NCI-H2171 treated with DMSO at 0.1 percent for 48 hours (cell line): ENCODE results near the gene ZNF396.

Experiments used
- DNase-seq: peaks from one replicate; lab custom pipeline; 2025; lab: John Stamatoyannopoulos, UW

The ZNF396 gene

DNA sequence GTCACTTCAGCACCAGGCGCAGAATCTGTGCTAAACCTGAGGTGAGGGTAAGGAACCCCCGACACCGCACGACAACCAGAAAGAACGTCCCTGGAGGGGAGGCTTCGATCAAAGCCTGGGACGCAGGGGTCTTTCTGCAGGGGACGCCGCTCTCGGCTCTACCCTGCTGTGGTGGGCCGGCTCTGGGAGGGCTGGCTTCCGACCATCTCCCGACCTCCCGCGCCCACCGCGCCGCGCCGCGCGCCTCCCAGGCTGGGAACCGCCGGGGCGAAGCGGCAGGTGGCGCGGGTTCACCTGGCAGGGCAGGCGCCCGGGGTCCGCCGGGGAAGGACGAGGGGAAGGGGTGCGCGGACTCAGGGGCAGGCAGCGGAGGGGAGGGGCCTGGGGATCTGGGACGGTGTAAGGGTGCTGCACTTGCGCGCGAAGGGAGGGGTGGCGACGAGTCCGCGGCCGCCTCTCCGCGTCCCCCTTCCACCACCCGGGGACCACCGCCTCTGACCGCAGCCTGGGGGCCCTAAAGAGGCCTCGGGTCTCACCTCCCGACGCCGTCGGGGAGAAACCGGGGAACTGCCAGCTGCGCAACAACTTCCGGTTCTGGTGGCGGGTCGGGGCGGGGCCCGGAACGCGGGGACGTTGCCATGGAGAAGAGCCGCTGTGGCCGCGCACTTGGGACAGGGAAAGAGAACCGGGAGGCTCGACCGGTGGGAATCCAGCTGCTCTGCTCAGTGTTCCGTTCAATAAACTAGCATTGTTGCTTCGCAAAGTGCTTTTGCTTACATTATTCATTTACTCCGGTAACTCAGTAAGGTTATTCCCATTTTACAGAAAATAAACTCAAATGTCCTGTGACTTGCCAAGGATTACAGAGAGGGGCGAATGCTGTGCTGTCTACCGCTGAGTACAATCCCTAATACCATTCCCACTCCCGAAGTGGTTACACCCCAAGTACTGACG lies at the start of gene ZNF396:
Gene ZNF396, minus strand, starts transcription at position 596 of the 954 bp plus-strand sequence. CDS start 3,045 bp downstream, outside the sequence.
- peak; percentile 48 for DNase-seq

DNA sequence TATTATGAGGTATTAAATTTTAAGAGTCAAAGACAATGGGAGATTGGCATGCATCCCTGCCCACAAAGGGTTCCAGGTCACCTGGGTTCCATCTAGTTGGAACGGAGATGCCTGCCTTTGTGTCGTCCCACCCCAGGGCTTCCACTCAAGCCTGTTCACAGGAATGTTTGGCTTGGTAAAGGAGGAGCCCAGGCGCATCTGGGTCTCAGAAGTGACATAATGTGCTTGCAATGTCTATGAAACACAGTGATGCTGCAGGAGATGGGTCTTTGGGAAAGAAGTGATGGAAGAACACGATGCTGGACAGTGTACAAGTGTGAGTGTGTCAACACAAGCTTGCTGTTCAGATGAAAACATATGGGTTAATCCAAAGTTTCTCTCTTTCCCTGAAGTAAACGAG lies 49.6 kb upstream of the ZNF396 start:
- DNase-seq: no peak

DNA sequence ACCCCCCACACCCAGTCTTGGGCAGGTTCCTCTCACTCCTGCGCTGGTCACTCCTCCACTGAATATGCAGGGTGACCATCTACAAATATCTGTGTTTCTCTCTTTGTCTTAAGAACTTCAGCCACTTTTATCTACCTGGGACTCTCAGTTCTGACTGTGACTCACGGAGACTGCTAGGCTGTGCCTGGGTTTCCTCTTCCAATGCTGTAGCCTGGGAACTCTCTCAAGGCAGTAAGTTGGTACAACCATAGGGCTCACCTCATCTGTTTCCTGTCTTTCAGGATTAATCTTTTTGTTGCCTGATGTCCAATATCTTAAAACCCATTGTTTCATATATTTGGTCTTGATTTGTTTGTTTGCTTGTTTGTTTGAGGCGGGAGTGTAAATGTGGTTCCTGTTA lies 47.2 kb upstream of the ZNF396 start:
- no peak for DNase-seq

DNA sequence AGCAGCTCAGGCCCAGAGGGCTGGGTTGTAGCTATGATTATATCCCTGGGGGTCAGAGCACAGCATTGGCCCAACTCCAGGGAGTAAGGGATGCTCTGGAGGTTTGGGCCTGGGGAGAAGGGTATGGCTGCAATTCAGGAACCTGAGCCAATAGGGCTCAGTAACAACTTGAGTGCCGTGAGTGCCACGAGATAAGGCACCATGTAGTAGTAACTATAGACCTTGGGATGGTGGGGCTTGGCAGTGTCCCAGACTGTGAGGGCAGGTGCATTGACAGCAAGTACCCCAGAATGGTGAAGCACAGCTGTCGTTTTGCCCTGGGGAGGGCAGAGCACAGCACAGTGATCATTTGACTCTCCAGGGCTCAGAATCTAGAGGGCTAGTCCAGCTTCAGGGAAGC lies 45.1 kb upstream of the ZNF396 start:
- peak; percentile 18 for DNase-seq

GRCh38 chr18:35418610-35419009 lies 41.5 kb upstream of the ZNF396 start:
- no peak for DNase-seq

DNA sequence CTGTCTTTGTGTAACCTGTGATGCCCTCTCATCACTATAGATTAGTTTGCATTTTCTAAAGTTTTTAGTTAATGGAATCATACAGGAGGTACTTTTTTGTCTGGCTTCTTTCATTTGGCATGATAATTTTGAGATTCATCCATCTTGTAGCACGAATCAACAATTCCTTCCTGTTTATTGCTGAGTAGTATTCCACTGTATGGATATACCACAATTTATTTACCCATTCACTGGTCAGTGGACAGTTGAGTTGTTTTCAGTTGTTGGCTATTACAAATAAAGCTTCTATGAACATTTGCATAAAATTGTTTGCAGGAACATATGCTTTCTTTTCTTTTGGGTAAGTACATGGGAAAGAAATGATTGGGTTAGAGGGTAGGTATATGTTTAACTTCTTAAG lies 40.1 kb upstream of the ZNF396 start:
- no peak for DNase-seq

- no peak for DNase-seq
Observed at GRCh38 chr18:35415511-35416073, 38.5 kb upstream of the ZNF396 start.

DNA sequence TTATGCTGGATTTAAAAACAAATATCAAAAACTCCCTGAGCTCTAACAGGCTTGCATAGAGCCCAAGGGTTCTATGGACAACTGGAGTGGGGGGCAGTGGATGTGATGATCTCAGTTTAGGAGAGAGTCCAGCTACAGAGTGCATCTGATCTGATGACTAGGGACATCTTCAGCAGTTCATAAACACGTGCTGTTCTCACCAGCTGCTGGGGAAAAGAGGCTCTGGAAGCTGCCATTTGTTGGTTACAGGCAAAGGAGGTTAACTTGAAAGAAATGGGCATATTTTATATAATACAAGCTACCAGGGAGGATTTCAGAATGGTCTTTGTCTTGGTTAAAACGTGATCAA lies 36.0 kb upstream of the ZNF396 start:
- DNase-seq: no peak

DNA sequence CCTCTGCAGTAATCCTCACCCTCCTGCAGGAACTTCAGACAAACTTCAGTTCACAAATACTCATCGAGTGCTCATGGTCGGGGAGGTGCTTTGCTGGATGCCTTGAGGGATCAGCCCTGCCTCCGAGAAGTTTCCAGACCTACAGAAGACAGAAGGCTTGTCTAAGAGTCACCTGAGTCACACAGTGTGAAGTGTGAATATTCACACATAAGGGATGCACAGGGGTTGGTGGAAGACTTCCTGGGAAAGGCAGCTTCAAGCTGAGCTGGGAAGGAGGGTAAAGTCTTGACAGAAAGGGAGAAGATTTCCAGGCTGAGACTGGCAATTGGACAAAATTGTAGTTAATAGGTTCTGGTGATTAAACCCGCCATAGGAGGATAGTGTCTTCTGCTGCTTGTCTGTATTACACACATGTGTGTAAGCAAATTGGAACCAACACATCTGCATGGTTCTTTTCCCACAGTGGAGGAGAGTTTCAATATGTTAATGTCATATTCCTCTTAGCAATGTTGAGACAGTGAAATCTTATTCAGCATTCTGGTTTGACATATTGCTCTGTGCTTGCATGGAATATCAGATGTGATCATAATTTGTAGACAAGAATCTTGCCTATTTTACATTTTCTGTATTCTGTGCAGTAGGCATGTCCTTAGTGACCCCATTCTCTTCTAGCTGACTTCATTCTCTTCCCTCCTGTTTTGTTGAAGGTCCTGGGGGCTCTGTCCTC lies 34.7 kb upstream of the ZNF396 start:
- DNase-seq: no peak

DNA sequence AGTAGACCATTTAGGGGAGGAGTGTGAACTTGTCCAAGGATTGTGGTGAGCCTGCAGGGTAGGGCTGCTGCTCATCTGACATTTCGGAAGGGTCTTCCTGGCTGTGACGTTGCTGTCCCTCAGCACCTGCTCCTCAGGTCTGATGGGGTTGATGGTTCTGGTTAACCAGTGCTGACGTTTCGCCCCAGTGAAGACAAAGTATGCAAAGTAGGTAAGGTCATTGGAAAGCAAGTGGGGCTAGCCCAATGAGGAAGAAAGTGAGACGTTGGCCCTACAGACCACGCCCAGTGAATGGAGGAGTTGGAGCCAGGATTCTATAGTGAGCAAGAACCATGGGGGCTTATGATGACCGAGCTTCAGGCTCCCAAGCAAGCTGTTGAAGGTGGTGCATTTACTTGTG lies 33.4 kb upstream of the ZNF396 start:
- DNase-seq: no peak

GRCh38 chr18:35409911-35410310 lies 32.8 kb upstream of the ZNF396 start:
- DNase-seq: no peak

DNA sequence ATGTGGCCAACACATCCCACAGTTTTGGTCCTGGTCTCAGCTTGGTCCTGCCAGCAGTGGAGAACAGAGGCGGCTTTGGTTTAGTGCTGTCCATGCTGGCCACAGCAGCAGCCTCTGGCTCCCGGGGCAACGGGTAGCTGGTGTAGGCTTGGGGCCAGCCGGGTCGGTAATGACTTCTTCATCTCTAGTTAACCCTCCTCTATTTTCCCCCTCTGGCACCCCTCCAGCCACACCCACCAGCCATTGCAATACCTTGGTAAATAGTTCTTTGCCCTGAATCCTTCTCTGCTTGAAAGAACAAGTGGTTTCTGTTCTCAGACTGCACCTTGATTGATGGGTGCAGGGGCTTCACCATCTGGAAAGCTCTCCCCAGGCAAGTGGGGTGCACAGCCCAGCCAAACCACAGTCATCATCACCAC lies 31.7 kb upstream of the ZNF396 start:
- no peak for DNase-seq

- DNase-seq: peak; percentile 73
Observed at GRCh38 chr18:35407871-35408481, 30.8 kb upstream of the ZNF396 start.

GRCh38 chr18:35406666-35407065 lies 29.5 kb upstream of the ZNF396 start:
- no peak for DNase-seq

DNA sequence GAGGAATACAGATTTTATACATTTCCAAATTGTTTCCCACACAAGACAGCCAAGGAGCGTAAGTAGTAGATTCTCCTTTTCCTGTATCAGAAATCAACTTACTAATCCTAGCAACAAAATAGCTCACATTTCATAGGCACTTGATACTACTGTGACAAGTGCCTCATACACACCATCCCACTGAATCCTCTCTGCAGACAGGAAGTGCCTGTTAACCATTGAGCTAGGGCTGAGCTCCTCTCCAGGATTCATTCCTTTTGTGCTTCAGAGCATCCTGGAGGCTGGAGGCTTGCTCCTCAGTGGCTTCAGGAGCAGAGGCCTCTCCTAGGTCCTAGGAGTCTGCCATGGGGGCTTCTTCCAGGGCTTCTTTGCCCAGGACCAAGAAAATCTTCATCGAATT lies 20.8 kb upstream of the ZNF396 start:
- DNase-seq: peak; percentile 3

- DNase-seq: no peak
Observed at GRCh38 chr18:35393716-35394115, 16.6 kb upstream of the ZNF396 start.

- no peak for DNase-seq
Observed at GRCh38 chr18:35392375-35392774, 15.2 kb upstream of the ZNF396 start.

- DNase-seq: no peak
Observed at GRCh38 chr18:35390951-35391700, 14.0 kb upstream of the ZNF396 start.

- DNase-seq: no peak
Observed at GRCh38 chr18:35389095-35389618, 12.0 kb upstream of the ZNF396 start.

- no peak for DNase-seq
Observed at GRCh38 chr18:35387152-35387571, 10.0 kb upstream of the ZNF396 start.

DNA sequence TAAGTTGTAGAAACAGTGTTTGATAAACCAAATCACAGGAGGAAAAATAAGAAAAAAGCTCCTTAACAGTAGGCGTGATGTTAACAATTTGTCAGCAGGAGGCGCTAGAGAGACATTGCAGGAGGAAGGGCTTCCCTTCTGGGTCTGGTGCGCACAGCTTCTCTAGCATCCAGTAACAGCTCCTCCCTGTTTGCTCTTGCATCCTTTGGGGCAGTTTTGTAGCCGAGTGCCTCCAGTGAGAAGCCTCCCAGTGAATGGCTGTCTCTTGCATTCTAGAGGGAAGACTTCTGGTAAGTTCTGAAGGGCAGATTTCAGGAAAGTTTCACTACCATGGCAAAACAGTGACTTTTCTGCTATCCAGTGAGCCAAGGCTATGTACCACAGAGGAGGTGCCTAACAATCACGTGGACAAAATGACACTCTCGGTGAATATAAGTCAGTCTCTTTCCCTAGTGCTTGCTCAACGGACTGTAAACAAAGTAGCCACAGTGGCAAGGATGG lies 9.5 kb upstream of the ZNF396 start:
- peak; percentile 54 for DNase-seq
